T-helper 17 cell (primary cell): ENCODE measurements around the gene KLK8. TPM values are rescaled to one million over a fixed set of nuclear protein-coding genes. Genes with fewer than 3 reads are reported as not detected.

Experiments
- ATAC-seq: fragments of 150-1000 bp; cut with Tn5 transposase; 2 replicates; pipeline ENCODE4 v1.10.0; 2021; ENCODE audit warnings: mild to moderate bottlenecking, moderate library complexity
- DNase-seq, 3 donors: peaks; one replicate each; pipeline versions ENCODE4 v3.0.0 to v3.0.0-alpha.2; 2020 to 2021
- H3K9me3 ChIP-seq: one replicate; pipeline ENCODE4 v1.7.0; 2013; ENCODE audit warnings: low read length, mild to moderate bottlenecking; ENCODE audit not compliant: control insufficient read depth, poor library complexity, severe bottlenecking
- H3K27ac Mint-ChIP-seq: one replicate; pipeline ENCODE4 v1.8.0; 2022; ENCODE audit warnings: mild to moderate bottlenecking, moderate library complexity, mixed read lengths
- H3K27me3 Mint-ChIP-seq: one replicate; pipeline ENCODE4 v1.8.0; 2022; ENCODE audit warnings: mixed read lengths
- H3K36me3 Mint-ChIP-seq: one replicate; pipeline ENCODE4 v1.8.0; 2022; ENCODE audit warnings: low read depth, mixed read lengths
- H3K4me1 Mint-ChIP-seq: one replicate; pipeline ENCODE4 v1.8.0; 2022; ENCODE audit warnings: mild to moderate bottlenecking, mixed read lengths
- H3K4me3 Mint-ChIP-seq: one replicate; pipeline ENCODE4 v1.8.0; 2022; ENCODE audit warnings: mild to moderate bottlenecking, moderate library complexity, mixed read lengths
- total RNA-seq, 4 donors: library from RNA in 2 of 4; stranded (reverse) in 2 of 4; gene quantifications; one replicate each; pipeline ENCODE4 v1.2.3 and lab custom pipeline; 2022 to 2026

The KLK8 gene
- total RNA-seq, 2 donors from 2014 or later, result not detected

- no peaks in the 10 kb centered on the region for H3K9me3 ChIP-seq
- Mint-ChIP-seq H3K27ac (no peak within 1 kb of the TSS), H3K36me3 (peaks cover 3% of the 10 kb centered on the region), H3K27me3 (peaks cover 52% of the 10 kb centered on the region), H3K4me3 (no peak within 1 kb of the TSS), H3K4me1 (peaks cover 2% of the 10 kb centered on the region)
- ATAC-seq (no peak), DNase-seq (no peak)
Measured at GRCh38 chr19:50969413-50969760, 32.0 kb downstream of the KLK8 start, which contains the start of gene KLK6. KLK6 (minus strand) TSS chr19:50969591; CDS start chr19:50968104, 1,487 bp downstream.

DNA sequence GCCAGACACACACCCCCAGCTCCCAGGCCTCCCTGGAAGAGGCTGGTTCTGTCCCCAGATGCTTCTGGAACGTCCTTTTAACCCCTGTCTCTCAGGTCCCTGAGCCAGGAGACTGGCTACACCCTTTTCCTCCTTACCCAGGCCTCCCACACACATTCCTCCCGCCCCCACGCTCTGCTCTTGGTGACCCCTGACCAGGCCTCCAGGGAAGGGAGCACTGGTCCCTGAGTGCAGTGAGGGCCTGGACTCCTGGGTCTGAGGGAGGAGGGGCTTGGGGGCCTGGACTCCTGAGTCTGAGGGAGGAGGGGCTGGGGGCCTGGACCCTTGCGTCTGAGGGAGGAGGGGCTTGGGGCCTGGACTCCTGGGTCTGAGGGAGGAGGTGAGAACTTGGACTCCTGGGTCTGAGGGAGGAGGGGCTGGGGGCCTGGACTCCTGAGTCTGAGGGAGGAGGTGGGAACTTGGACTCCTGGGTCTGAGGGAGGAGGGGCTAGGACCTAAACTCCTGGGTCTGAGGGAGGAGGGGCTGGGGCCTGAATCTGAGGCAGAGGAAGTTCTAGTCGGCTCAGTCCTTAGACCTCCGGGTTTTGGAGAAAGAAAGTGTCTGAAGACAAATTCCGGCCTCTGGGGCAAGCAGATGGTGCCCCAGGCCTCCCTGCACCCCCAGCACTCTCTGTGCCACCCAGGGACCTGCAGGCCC, 32.5 kb downstream of the KLK8 start:
- H3K9me3 ChIP-seq, result no peaks in the 10 kb centered on the region
- no peak for ATAC-seq
- Mint-ChIP-seq H3K4me3 (no peak overlapping the region), H3K27me3 (peaks cover 49% of the 10 kb centered on the region), H3K4me1 (peaks cover 2% of the 10 kb centered on the region), H3K36me3 (peaks cover 5% of the 10 kb centered on the region), H3K27ac (no peak overlapping the region)
- no peak for DNase-seq

DNA sequence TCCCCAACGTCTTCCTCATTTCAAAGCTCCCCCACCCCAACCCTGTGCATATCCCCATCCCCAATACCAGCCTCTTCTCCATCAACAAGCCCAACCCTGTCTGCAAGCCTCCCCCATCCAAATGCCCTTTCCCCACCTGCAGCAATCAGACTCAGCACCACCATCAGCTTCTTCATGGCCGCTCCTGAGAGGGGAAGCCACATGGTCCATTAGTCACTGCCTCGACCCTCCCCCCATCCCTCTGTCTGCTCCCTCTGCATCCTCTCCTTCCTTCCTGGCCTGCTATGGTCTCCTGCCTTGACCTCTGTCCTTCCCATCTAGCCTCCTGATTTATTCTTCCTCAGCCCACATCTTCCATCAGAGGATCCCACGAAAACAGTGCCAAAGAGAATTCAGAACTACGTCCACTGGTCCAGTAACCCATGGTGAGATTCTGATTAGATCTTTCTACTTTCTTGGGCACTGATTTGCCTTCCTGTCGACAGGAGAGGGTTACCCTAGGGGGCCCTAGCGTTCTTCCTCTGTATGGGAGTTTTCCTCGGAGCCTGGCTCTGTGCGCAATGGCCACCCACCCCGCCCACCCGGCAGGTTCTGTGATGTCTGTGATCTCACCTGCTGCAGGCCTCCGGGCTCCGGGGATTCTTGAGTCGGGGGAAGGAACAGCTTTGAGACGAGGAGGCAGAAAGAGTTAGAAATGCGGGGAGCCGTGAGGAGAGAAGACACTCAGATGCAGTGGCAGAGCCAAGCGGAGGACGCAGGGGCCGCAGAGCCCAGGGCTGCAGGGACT, 33.3 kb downstream of the KLK8 start:
- no peak for DNase-seq
- no peaks in the 10 kb centered on the region for H3K9me3 ChIP-seq

DNA sequence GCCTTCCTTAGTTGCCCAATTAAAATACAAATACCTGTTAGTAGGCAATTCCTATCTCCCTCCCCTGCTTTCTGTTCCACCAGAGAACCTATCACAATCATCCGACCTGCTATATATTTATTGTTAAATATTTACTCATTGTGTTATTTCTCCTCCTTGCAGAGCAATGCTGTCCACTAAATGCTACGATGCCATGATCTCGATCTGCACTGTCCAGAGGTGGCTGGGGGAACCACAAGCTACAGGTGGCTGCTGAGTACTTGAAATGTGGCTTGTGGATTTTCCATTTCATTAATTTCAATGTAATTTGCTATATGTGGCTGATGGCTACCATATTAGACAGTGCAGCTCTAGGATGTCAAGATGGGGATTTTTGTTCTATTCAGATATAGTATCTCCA, 37.1 kb downstream of the KLK8 start:
- H3K4me3 Mint-ChIP-seq, result no peak overlapping the region
- no peak for DNase-seq
- H3K27me3 Mint-ChIP-seq, result peaks cover 18% of the 10 kb centered on the region
- no peak for ATAC-seq
- H3K36me3 Mint-ChIP-seq, result peaks cover 3% of the 10 kb centered on the region
- no peak overlapping the region for H3K27ac Mint-ChIP-seq
- no peaks in the 10 kb centered on the region for H3K9me3 ChIP-seq
- H3K4me1 Mint-ChIP-seq, result no peaks in the 10 kb centered on the region

More for the DNA sequence above, 33.3 kb downstream of the KLK8 start:
- Mint-ChIP-seq H3K36me3 (peaks cover 5% of the 10 kb centered on the region), H3K27me3 (peaks cover 44% of the 10 kb centered on the region), H3K4me3 (no peak overlapping the region), H3K27ac (no peak overlapping the region), H3K4me1 (peaks cover 2% of the 10 kb centered on the region)
- no peak for ATAC-seq

DNA sequence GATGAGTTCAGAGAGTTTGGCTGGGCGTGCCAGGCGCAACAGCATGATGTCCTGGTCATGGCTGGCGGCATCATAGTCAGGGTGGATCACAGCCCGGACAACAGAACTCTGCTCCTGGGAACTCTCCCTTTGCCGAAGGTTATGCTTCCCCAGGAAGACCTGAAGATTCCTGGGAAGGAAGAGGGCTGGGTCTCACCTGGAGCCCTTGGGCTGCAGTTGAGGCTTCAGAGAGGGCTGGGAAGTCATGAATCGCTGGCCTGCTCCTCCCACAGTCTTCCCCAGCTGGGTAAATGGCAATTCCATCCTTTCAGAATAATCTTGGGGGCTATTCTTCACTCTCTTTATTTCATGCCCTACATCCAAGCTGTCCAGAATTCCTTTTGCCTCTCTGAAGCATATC, 38.0 kb downstream of the KLK8 start:
- DNase-seq, result no peak
- no peak overlapping the region for H3K27ac Mint-ChIP-seq
- no peaks in the 10 kb centered on the region for H3K4me1 Mint-ChIP-seq
- no peak for ATAC-seq
- H3K4me3 Mint-ChIP-seq, result no peak overlapping the region
- no peaks in the 10 kb centered on the region for H3K9me3 ChIP-seq
- peaks cover 3% of the 10 kb centered on the region for H3K36me3 Mint-ChIP-seq
- H3K27me3 Mint-ChIP-seq, result peaks cover 18% of the 10 kb centered on the region

DNA sequence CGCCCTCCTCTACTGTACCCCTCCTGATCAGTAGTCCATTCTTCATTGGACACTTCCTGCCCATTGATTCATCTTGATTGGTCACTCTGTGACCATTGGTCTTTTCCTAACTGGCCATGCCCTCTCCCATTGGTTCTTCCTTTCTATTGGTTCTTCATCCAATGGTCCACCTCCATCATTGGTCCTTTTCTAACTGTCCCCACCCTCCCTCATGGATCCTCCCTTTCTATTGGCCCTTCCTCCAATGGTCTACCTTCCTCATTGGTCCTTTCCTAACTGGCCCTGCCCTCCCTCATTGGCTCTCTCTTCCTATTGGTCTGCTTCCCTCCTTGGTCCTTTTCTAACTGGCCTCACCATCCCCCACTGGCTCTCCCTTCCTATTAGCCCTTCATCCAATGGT, 39.2 kb downstream of the KLK8 start:
- Mint-ChIP-seq H3K27ac (no peak overlapping the region), H3K4me1 (no peaks in the 10 kb centered on the region), H3K27me3 (peaks cover 14% of the 10 kb centered on the region), H3K36me3 (peaks cover 3% of the 10 kb centered on the region), H3K4me3 (no peak overlapping the region)
- ATAC-seq (no peak), DNase-seq (no peak)
- no peaks in the 10 kb centered on the region for H3K9me3 ChIP-seq

- no peaks in the 10 kb centered on the region for H3K9me3 ChIP-seq
- Mint-ChIP-seq H3K4me1 (no peaks in the 10 kb centered on the region), H3K27me3 (peaks cover 9% of the 10 kb centered on the region), H3K36me3 (peaks cover 3% of the 10 kb centered on the region), H3K27ac (no peak overlapping the region), H3K4me3 (no peak overlapping the region)
- DNase-seq (no peak), ATAC-seq (no peak)
Measured at GRCh38 chr19:50959731-50960500, 41.5 kb downstream of the KLK8 start.

DNA sequence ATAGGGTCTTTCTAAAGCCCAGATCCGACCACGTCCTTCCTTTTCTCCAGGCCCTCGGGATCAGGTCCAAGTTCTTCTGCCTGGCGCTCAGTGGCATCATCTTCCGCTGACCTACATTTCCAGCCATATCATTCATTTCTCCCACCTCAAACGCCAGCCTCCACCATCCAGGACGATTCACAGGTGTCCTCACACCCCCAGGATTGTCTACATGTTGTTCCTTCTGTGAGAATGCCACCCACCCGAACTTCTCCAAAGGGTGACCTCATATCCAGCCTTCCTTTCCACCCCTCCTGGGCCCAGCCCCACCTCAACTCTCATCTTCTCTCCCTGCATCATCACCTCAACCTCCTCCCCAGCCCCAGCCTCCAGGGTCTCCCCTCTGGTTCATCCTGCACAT, 43.8 kb downstream of the KLK8 start:
- H3K9me3 ChIP-seq, result no peaks in the 10 kb centered on the region
- peaks cover 2% of the 10 kb centered on the region for H3K36me3 Mint-ChIP-seq
- ATAC-seq (no peak), DNase-seq (no peak)
- no peak overlapping the region for H3K27ac Mint-ChIP-seq
- H3K4me1 Mint-ChIP-seq, result peaks cover 7% of the 10 kb centered on the region
- peaks cover 25% of the 10 kb centered on the region for H3K27me3 Mint-ChIP-seq
- no peak overlapping the region for H3K4me3 Mint-ChIP-seq

- DNase-seq, result no peak
- no peaks in the 10 kb centered on the region for H3K9me3 ChIP-seq
- ATAC-seq, result no peak
- H3K36me3 Mint-ChIP-seq, result peaks cover 2% of the 10 kb centered on the region
- no peak within 1 kb of the TSS for H3K27ac Mint-ChIP-seq
- peaks cover 7% of the 10 kb centered on the region for H3K4me1 Mint-ChIP-seq
- no peak within 1 kb of the TSS for H3K4me3 Mint-ChIP-seq
- H3K27me3 Mint-ChIP-seq, result peaks cover 43% of the 10 kb centered on the region
Measured at GRCh38 chr19:50952910-50953309, 48.5 kb downstream of the KLK8 start, which contains the start of gene KLK5. KLK5 (minus strand) TSS chr19:50953038; CDS start chr19:50952657, 381 bp downstream.

GRCh38 chr19:50949861-50950260, 51.5 kb downstream of the KLK8 start:
- no peak for DNase-seq
- no peak for ATAC-seq
- H3K27me3 Mint-ChIP-seq, result peaks cover 41% of the 10 kb centered on the region
- H3K4me1 Mint-ChIP-seq, result peaks cover 7% of the 10 kb centered on the region
- no peak overlapping the region for H3K4me3 Mint-ChIP-seq
- no peak overlapping the region for H3K27ac Mint-ChIP-seq
- peaks cover 2% of the 10 kb centered on the region for H3K36me3 Mint-ChIP-seq
- H3K9me3 ChIP-seq, result no peaks in the 10 kb centered on the region

- H3K27ac Mint-ChIP-seq, result no peak overlapping the region
- no peaks in the 10 kb centered on the region for H3K4me1 Mint-ChIP-seq
- no peaks in the 10 kb centered on the region for H3K9me3 ChIP-seq
- H3K27me3 Mint-ChIP-seq, result peaks cover 36% of the 10 kb centered on the region
- ATAC-seq, result no peak
- no peak overlapping the region for H3K4me3 Mint-ChIP-seq
- H3K36me3 Mint-ChIP-seq, result no peaks in the 10 kb centered on the region
- DNase-seq, result no peak
Measured at GRCh38 chr19:50947123-50947522, 54.3 kb downstream of the KLK8 start.
